Measurements from ENCODE around the gene LZTS3.
A peak's percentile ranks its signal among the peaks of the same experiment; 100 is the strongest.
"Not testable (repeated sequence)": the region's sequence is repeated elsewhere in the genome, so short reads cannot be mapped to it uniquely, and the experiment has no call there.

Gene LZTS3

GRCh38 chr20:3133155-3133554 lies 40.2 kb downstream of the LZTS3 start:
- DNase-seq, result no peak

- DNase-seq, result no peak
Measured at GRCh38 chr20:3130051-3130600, 43.2 kb downstream of the LZTS3 start.

- DNase-seq, result no peak
Measured at GRCh38 chr20:3129094-3129493, 44.3 kb downstream of the LZTS3 start.

- DNase-seq, result no peak
Measured at GRCh38 chr20:3128275-3128984, 44.9 kb downstream of the LZTS3 start.

GRCh38 chr20:3126527-3126859 lies 46.9 kb downstream of the LZTS3 start:
- no peak for DNase-seq

- DNase-seq, result not testable (repeated sequence)
Measured at GRCh38 chr20:3125776-3126526, 47.4 kb downstream of the LZTS3 start.

- DNase-seq, result not testable (repeated sequence)
Measured at GRCh38 chr20:3124773-3125560, 48.4 kb downstream of the LZTS3 start.

GRCh38 chr20:3124163-3124562 lies 49.2 kb downstream of the LZTS3 start:
- DNase-seq, result not testable (repeated sequence)

- DNase-seq, result no peak
Measured at GRCh38 chr20:3123542-3123941, 49.8 kb downstream of the LZTS3 start.

GRCh38 chr20:3121955-3122610 lies 51.3 kb downstream of the LZTS3 start:
- no peak for DNase-seq

- DNase-seq, result peak; percentile 14
Measured at GRCh38 chr20:3121271-3121911, 52.0 kb downstream of the LZTS3 start.

- no peak for DNase-seq
Measured at GRCh38 chr20:3119044-3119443, 54.3 kb downstream of the LZTS3 start.

GRCh38 chr20:3117839-3118379 lies 55.4 kb downstream of the LZTS3 start:
- DNase-seq, result peak; percentile 38

GRCh38 chr20:3116341-3116740 lies 57.0 kb downstream of the LZTS3 start:
- DNase-seq, result no peak

- DNase-seq, result no peak
Measured at GRCh38 chr20:3115190-3116107, 57.9 kb downstream of the LZTS3 start.

Data from activated gamma-delta T cell treated with Interleukin-2 at 50 U/mL for 16 hours (primary cell).